ENCODE measurements around the gene KCP.

GRCh38 chr7:128854396-128854795 lies 56.1 kb downstream of the KCP start:
- TF ChIP-seq POLR2AphosphoS5 (IDR thresholded peaks at IDR 0.05; ENCODE audit: borderline replicate concordance, low read depth, low read length) (no peak), EZH2 (IDR thresholded peaks at IDR 0.05) (no peak), FOXP2 (optimal IDR thresholded peaks at IDR 0.05; ENCODE audit: control extremely low read depth, extremely low read length, insufficient read depth) (no peak)
